Placental epithelial cell (primary cell): ENCODE results near the gene C16orf74. TPM values are rescaled to one million over a fixed set of nuclear protein-coding genes. Genes with fewer than 3 reads are reported as not detected.

Source experiments
- small RNA-seq: library from RNA; depleted of rRNA; stranded (forward); fragments of <200 nt; gene quantifications from one replicate; pipeline ENCODE3, GENCODE V24; 2012
- total RNA-seq: library from RNA; depleted of rRNA; stranded (reverse); fragments of >200 nt; gene quantifications from 2 replicates; pipeline ENCODE4 v1.2.3, GENCODE V29; 2012

The C16orf74 gene
- total RNA-seq: 11.8 and 29.0 TPM in 2 replicates

DNA sequence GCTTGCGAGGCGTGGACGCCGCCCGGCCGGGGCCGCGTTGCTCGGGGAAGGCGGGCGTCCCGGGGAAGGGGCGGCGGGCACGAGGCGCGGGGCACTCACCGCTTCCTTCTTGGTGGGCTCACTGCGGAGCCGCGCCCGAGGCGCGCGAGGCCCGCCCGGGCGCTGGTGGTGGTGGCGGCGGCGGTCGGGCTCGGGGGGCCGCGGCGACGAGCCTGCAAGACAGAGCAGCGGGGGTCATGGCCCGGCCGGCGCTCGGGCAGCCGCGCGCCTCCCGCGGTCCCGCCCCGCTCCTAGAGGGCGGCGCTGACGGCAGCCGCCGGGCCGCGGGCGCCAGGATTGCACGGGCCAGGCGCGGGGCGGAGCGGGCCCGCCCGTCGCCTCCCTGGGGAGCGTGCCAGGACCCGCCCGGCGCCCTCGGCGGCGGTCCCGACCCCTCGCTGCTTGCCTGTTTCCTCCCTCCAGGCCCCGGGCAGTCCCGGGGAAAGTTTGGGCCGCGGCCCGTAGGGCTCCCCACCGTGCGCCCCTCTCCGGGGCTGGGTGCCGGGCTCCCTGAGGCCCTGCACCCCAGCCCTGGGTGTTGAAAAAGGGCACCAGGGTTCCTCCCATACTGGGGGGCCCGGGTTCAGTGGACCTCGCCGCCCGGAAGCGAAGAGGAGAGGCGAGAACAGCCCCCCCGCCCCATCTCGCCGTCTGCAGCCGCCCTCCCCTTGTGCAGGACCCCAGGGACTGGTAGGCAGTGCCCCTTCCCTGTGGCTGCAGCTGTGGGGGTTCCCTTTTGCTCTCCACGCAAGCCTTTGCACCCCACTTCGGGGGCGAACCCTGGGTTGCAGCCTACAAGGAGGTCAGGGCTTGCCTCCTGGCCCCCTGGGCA is at the start of gene C16orf74:
Gene C16orf74 (minus strand): TSS at position 270 of the 871 bp plus-strand sequence. CDS start 15,879 bp downstream, outside the sequence.

DNA sequence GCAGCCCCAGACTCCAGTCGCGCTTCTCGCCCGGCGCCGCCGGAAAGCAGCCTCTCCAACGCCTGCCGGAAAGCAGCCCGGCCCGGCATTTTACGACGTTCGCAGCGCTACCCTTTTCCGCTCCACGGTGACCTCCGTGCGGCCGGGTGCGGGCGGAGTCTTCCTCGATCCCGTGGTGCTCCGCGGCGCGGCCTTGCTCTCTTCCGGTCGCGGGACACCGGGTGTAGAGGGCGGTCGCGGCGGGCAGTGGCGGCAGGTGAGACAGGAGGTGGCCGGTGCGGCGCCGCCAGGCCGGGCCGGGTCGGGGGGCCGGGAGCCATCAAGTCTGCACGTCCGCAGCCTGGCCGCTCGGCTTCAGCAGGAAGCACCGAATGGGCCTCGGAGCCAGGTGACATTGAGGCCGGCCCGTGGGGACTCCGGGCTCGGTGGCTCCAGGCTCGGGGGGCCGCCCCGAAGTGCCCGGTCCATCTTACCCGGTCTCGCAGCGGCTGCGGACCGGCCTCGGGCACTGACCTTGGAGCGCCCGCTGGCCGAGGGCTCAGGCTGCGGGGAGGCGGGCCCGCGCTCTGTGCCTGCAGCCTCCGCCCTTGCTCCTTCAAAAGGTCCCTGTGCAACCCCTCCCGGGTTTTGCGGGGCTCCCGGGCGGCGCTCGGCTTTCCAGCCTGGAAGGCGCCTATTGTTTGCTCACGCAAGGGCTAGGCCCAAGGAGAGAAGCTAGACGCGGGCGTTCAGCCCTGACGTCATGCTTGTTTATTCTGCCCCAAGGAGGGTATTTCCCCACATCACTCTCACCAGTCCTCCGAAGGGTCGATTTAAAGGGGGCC is 48.8 kb upstream of the C16orf74 start, which contains the start of the genes COX4I1 and EMC8:
Gene COX4I1 (plus strand): TSS at position 199 of the 824 bp plus-strand sequence. CDS start 1,511 bp downstream, outside the sequence.
Gene EMC8 (minus strand): TSS at position 48 of the 824 bp plus-strand sequence. CDS start 249 bp downstream, outside the sequence.

DNA sequence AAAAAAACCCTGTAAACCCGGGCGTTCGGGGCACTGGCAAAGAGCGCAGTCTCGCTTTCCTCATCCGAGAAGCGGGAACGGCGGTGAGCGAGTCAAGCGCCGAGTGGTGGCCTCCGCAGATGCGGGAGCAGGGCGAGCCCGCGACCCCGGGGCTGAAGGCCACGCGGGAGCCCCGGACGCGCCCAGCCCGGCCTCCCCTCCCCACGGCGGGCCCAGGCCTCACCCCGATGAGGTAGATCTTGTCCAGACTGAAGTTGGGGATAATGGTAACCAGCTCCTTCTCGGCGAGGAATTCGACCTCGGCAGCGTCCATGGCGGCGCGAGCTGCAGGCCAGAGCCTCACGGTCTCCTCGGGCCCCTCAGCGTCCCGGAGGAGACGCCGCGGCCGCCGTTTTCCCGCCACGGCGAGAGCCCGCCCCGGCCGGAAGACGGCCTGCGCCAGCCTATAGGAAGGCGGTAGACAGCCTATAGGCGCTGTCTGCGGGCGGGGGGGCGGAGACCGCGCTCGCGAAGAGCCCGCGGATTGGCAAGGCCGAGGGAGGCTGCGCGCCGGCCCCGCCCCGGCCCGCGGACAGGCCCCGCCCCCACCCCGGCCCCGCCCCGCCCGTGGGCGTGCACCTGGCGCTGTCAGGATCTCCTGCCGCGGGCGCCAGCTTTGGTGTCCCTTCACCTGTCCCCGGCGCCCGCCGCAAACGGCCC is 62.2 kb downstream of the C16orf74 start, which contains the start of gene GINS2:
Gene GINS2 (minus strand): TSS at position 369 of the 699 bp plus-strand sequence. CDS start 56 bp downstream, at position 313.

Small RNAs within 50 kb of the gene (small RNA-seq; reads per million reads assigned to genes)
- gene RN7SL381P (not detected), gene RNU1-103P (not detected)

Other genes starting within 250 kb of the C16orf74 start
- 22.0 and 23.9 TPM in 2 replicates for gene GSE1, start 137.8 kb downstream of the C16orf74 start, total RNA-seq
- gene GINS2, start 62.1 kb downstream of the C16orf74 start, total RNA-seq: 4.7 and 5.9 TPM in 2 replicates
- gene EMC8, start 48.4 kb upstream of the C16orf74 start, total RNA-seq: 25.5 and 28.3 TPM in 2 replicates
- gene COX4I1, start 48.6 kb upstream of the C16orf74 start, total RNA-seq: 286 and 308 TPM in 2 replicates
- 0.11 TPM in 1 of 2 replicates, not detected in the other for gene IRF8, start 148.1 kb upstream of the C16orf74 start, total RNA-seq